Stomach (tissue), 9 donors: ENCODE results near the gene FMN1. TPM values are rescaled to one million over a fixed set of nuclear protein-coding genes. Genes with fewer than 3 reads are reported as not detected.

Source experiments
- DNase-seq, 2 donors: peaks; one replicate each; pipeline versions ENCODE4 v3.0.0 to v3.0.0-alpha.2; 2013 to 2019
- H3K27ac ChIP-seq, 5 donors: fragments of 200-600 bp in 4 of 5; sonication (generic) in 4 of 5; one replicate each; pipeline ENCODE4 v1.5.1; 2013 to 2019; ENCODE audit warnings: mild to moderate bottlenecking in 1 of 5, moderate library complexity in 1 of 5
- H3K27me3 ChIP-seq, 3 donors: fragments of 200-600 bp; sonication (generic); one replicate each; pipeline ENCODE4 v1.5.1; 2017 to 2019; ENCODE audit warnings: mixed run types in 1 of 3
- H3K36me3 ChIP-seq, 4 donors: fragments of 200-600 bp; sonication (generic); 1 replicate in 3 of 4; 2 replicates in 1 of 4; pipeline ENCODE4 v1.5.1; 2016 to 2019
- H3K4me1 ChIP-seq, 4 donors: fragments of 200-600 bp; sonication (generic); one replicate each; pipeline ENCODE4 v1.5.1; 2016 to 2019
- H3K4me3 ChIP-seq, 4 donors: fragments of 200-600 bp; sonication (generic) in 3 of 4; one replicate each; pipeline ENCODE4 v1.5.1; 2016 to 2019; ENCODE audit warnings: mild to moderate bottlenecking in 1 of 4
- H3K9me3 ChIP-seq, 4 donors: fragments of 200-600 bp; sonication (generic); one replicate each; pipeline ENCODE4 v1.5.1; 2016 to 2019
- CTCF ChIP-seq, 7 experiments: fragments of 450-650 bp in 4 of 7; fragments of 200-600 bp in 3 of 7; sonication (generic) in 3 of 7; IDR thresholded peaks; one replicate each; pipeline ENCODE4 v1.5.1; 2016 to 2019; ENCODE audit warnings: antibody characterized with exemption in 7 of 7, control low read depth in 2 of 7, mild to moderate bottlenecking in 1 of 7
- EP300 ChIP-seq: sonication (generic); formaldehyde crosslinking; IDR thresholded peaks from one replicate; pipeline ENCODE4 v1.6.1; 2017; ENCODE audit warnings: antibody characterized with exemption
- POLR2A ChIP-seq, 4 donors: fragments of 450-650 bp; IDR thresholded peaks; one replicate each; pipeline ENCODE4 v1.6.1; 2016; ENCODE audit warnings: antibody characterized with exemption in 4 of 4, control low read depth in 2 of 4, mild to moderate bottlenecking in 1 of 4, moderate library complexity in 1 of 4
- POLR2AphosphoS5 ChIP-seq, 3 donors: sonication (generic); formaldehyde crosslinking; IDR thresholded peaks; one replicate each; pipeline ENCODE4 v1.6.1; 2016; ENCODE audit warnings: antibody characterized with exemption in 3 of 3
- WGBS, 5 donors: extraction: QIAGEN DNeasy Blood & Tissue Kit in 3 of 5; methylation state at CpG; one replicate each; pipeline versions ENCODE4 v1.1.5 to v1.1.7; 2013 to 2018; 5-methylcytosine and 5-hydroxymethylcytosine counted together
- intact Hi-C: fragments of 100-400 bp; cut with DNase I; formaldehyde crosslinking; loops from one replicate; pipeline ENCODE4 v1.15.1; 2023; ENCODE audit warnings: low total_unique reads
- polyA plus RNA-seq, 3 donors: library from polyadenylated mRNA; stranded (reverse); fragments of 200-250 nt; gene quantifications; one replicate each; pipeline ENCODE4 v1.2.3, GENCODE V29; 2013
- total RNA-seq, 5 donors: library from RNA; depleted of rRNA; stranded (reverse); fragments of >200 nt; gene quantifications; one replicate each; pipeline versions ENCODE4 v1.1.0 to v1.2.3, GENCODE V29; 2014 to 2016
- donor health status: healthy with polysubstance abuse.
- donor health status: Bipolar disorder and iron deficiency.
- donor health status: healthy.

The FMN1 gene
- total and polyA plus RNA-seq, 8 donors: 0.40 to 58.0 (median 22.9) TPM

GRCh38 chr15:33108518-33108917 lies 86.0 kb downstream of the FMN1 start:
- Histone ChIP-seq H3K36me3 (no peaks in the 10 kb centered on the region), H3K27me3 (no peaks in the 10 kb centered on the region), H3K27ac (no peak overlapping the region), H3K9me3 (no peaks in the 10 kb centered on the region), H3K4me3 (no peak overlapping the region), H3K4me1 (no peaks in the 10 kb centered on the region)
- DNase-seq: no peak
- intact Hi-C loops: no loop called here
- TF ChIP-seq CTCF (IDR thresholded peaks at IDR 0.05) (no peak), POLR2AphosphoS5 (IDR thresholded peaks at IDR 0.05) (no peak), EP300 (no peak), POLR2A (IDR thresholded peaks at IDR 0.05) (no peak)

DNA sequence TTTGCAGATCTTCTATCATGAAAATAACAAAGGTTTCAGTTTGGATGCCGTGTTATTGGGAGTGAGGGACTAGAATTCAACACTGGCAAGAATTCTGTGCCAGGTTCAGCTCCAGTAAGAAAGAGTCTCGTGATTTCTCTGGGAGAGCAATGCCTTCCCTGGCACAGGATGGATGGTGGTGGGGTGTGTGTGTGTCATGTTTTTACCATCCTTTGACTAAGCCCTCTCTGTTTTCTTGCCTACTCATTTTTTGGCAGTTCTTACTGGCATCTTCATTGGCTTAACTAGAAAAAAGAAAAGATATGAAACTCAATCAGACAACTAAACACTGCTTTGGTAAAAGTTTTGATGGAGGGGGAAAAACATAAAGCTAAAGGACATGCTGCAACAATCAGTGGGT lies 86.6 kb downstream of the FMN1 start:
- no peaks in the 10 kb centered on the region for H3K4me1 ChIP-seq
- WGBS, 5 donors: 52 to 70% (median 67%) methylated on average over 2 of the region's 2 CpGs
- no peak overlapping the region for H3K27ac ChIP-seq
- TF ChIP-seq EP300 (no peak), CTCF (IDR thresholded peaks at IDR 0.05) (no peak), POLR2A (IDR thresholded peaks at IDR 0.05) (no peak), POLR2AphosphoS5 (IDR thresholded peaks at IDR 0.05) (no peak)
- DNase-seq: no peak
- intact Hi-C loops: no loop called here
- H3K36me3 ChIP-seq: no peaks in the 10 kb centered on the region
- H3K4me3 ChIP-seq: no peak overlapping the region
- H3K27me3 ChIP-seq: no peaks in the 10 kb centered on the region
- H3K9me3 ChIP-seq: no peaks in the 10 kb centered on the region

DNA sequence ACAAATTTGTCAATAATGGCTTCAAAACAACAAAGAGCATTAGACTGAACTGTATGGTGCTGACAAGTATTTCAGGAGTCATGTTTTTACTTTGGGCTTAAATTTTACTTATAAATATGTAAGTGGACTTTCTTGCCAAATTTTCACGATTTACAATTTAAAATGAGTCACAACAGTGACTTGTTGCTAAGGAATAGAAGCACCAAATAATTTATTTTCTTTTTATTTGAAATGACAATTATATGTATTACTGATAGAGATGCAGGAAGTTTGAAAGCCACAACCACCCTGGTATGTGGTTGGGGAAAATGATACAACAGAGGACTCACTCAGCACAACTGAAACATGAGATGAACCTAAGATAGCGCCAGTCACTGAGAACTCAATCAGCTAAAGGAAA lies 90.3 kb downstream of the FMN1 start:
- intact Hi-C loops: no loop called here
- DNase-seq: no peak
- no peaks in the 10 kb centered on the region for H3K27me3 ChIP-seq
- no peak overlapping the region for H3K4me3 ChIP-seq
- no peaks in the 10 kb centered on the region for H3K4me1 ChIP-seq
- TF ChIP-seq EP300 (no peak), POLR2A (IDR thresholded peaks at IDR 0.05) (no peak), CTCF (IDR thresholded peaks at IDR 0.05) (no peak), POLR2AphosphoS5 (IDR thresholded peaks at IDR 0.05) (no peak)
- WGBS, 5 donors: 44 to 51% (median 49%) methylated on average over 2 of the region's 2 CpGs
- H3K9me3 ChIP-seq: no peaks in the 10 kb centered on the region
- H3K27ac ChIP-seq: no peak overlapping the region
- no peaks in the 10 kb centered on the region for H3K36me3 ChIP-seq

DNA sequence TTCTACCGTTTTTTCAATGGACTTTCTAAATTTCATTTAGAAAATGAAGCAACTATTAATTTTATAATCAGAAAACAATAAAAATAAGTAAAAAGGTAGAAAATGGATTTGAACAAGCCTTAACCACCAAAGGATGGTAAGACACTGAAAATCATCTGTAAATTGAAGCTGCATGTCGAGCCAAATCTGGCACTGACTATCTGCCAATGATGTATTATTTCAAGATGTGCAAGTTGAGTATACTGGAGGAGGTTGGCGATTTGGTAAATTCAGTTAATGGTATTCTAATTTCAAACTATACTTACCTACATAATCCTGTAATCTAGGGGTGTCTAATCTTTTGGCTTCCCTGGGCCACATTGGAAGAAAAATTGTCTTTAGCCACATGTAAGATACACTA lies 93.5 kb downstream of the FMN1 start:
- 81 to 90% (median 85%) methylated on average over 3 of the region's 3 CpGs for WGBS, 5 donors
- intact Hi-C loops: no loop called here

More for the DNA sequence above, 93.5 kb downstream of the FMN1 start:
- Histone ChIP-seq H3K9me3 (no peaks in the 10 kb centered on the region), H3K27ac (no peak overlapping the region), H3K4me3 (no peak overlapping the region), H3K36me3 (no peaks in the 10 kb centered on the region), H3K4me1 (no peaks in the 10 kb centered on the region), H3K27me3 (no peaks in the 10 kb centered on the region)
- no peak for DNase-seq
- TF ChIP-seq POLR2A (IDR thresholded peaks at IDR 0.05) (no peak), CTCF (IDR thresholded peaks at IDR 0.05) (no peak), EP300 (no peak), POLR2AphosphoS5 (IDR thresholded peaks at IDR 0.05) (no peak)
